Measurements from ENCODE around the gene RTL10. TPM values are rescaled to one million over a fixed set of nuclear protein-coding genes. Genes with fewer than 3 reads are reported as not detected.
A peak's percentile ranks its signal among the peaks of the same experiment; 100 is the strongest.

Gene RTL10
- total and polyA plus RNA-seq, 2 of the 13 experiments (the other 11 are each of a cell fraction or from before 2014, with no cell fraction given) = 14.1 to 15.8 TPM

GRCh38 chr22:19840955-19841640, 13.6 kb downstream of the RTL10 start (continued):
- no peak for TF ChIP-seq PBX3 (CRISPR knock-in tag; IDR thresholded peaks at IDR 0.05; ENCODE audit: borderline replicate concordance)
- TF ChIP-seq SPEN (CRISPR knock-in tag; IDR thresholded peaks at IDR 0.05; ENCODE audit: low read depth) = peak; percentile 26; the same call in 1 of the 2 replicates
- TF ChIP-seq AFF4 (CRISPR knock-in tag; IDR thresholded peaks at IDR 0.05) = no peak
- TF ChIP-seq NFKB2 (CRISPR knock-in tag; IDR thresholded peaks at IDR 0.05; ENCODE audit: borderline replicate concordance) = no peak
- no peak for TF ChIP-seq RERE (CRISPR knock-in tag; IDR thresholded peaks at IDR 0.05; ENCODE audit: low read depth)
- no peak for TF ChIP-seq MLLT10 (CRISPR knock-in tag; IDR thresholded peaks at IDR 0.05)
- no peak for TF ChIP-seq TOE1 (CRISPR knock-in tag; IDR thresholded peaks at IDR 0.05)
- TF ChIP-seq ZFP90 (CRISPR knock-in tag; IDR thresholded peaks at IDR 0.05; ENCODE audit: borderline replicate concordance) = no peak
- TF ChIP-seq ZBTB33 (CRISPR knock-in tag; IDR thresholded peaks at IDR 0.05) = no peak
- TF ChIP-seq ELF1 (CRISPR knock-in tag; IDR thresholded peaks at IDR 0.05) = 0 out of 2 replicates have a peak, but pooled peaks have one; percentile 37
- TF ChIP-seq ELF4 (CRISPR knock-in tag; IDR thresholded peaks at IDR 0.05; ENCODE audit: borderline replicate concordance) = 0 out of 2 replicates have a peak, but pooled peaks have one; percentile 16
- peak; percentile 32; the same call in 1 of the 2 replicates for TF ChIP-seq MED1 (CRISPR knock-in tag; IDR thresholded peaks at IDR 0.05)

All from HepG2 (cell line).